ENCODE results near the gene RIOK1.

DNA sequence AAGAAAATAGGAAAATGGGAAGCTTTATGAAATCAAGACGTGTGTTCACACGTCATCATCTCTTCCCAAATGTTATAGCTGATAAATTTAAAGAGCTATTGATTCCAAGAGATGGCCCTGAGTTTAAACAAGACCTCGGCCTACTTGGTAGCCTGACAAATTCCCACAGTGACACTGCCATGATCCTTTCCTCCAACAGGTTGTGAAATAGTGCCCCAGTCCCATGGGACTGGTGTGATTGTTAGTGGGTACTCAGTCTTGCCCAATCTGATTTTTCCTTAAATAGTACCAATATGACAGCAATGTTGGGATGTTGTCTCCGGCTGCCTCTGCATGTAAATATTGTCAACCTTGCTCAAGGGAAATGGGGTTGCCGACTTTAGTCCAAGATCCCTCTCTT lies 34.5 kb downstream of the RIOK1 start:
- TF ChIP-seq, protein P1, sequence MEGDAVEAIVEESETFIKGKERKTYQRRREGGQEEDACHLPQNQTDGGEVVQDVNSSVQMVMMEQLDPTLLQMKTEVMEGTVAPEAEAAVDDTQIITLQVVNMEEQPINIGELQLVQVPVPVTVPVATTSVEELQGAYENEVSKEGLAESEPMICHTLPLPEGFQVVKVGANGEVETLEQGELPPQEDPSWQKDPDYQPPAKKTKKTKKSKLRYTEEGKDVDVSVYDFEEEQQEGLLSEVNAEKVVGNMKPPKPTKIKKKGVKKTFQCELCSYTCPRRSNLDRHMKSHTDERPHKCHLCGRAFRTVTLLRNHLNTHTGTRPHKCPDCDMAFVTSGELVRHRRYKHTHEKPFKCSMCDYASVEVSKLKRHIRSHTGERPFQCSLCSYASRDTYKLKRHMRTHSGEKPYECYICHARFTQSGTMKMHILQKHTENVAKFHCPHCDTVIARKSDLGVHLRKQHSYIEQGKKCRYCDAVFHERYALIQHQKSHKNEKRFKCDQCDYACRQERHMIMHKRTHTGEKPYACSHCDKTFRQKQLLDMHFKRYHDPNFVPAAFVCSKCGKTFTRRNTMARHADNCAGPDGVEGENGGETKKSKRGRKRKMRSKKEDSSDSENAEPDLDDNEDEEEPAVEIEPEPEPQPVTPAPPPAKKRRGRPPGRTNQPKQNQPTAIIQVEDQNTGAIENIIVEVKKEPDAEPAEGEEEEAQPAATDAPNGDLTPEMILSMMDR (IDR thresholded peaks at IDR 0.05; ENCODE audit: low read depth, low read length, poor library complexity, severe bottlenecking), result no peak
- TF ChIP-seq EZH2phosphoT487 (IDR thresholded peaks at IDR 0.05; ENCODE audit: borderline replicate concordance, low read length), result no peak

Data from DOHH2 (cell line).